HG03064 (cell line): ENCODE results near the gene ATXN3.
A peak's percentile ranks its signal among the peaks of the same experiment; 100 is the strongest.

ENCODE experiments used
- ATAC-seq: cut with Tn5 transposase; IDR thresholded peaks from one replicate; pipeline ENCODE4 v1.9.1; 2021; ENCODE audit warnings: low read depth; ENCODE audit not compliant: unreplicated experiment

The ATXN3 gene

GRCh38 chr14:92106143-92106926, at the start of gene ATXN3:
TSS of gene ATXN3 (minus strand) at chr14:92106582. CDS start at chr14:92106552, 30 bp downstream.
- ATAC-seq = peak; percentile 76

- ATAC-seq = no peak
Measured at GRCh38 chr14:92154283-92154942, 48.0 kb upstream of the ATXN3 start.

GRCh38 chr14:92153581-92153980, 47.2 kb upstream of the ATXN3 start:
- ATAC-seq = no peak

GRCh38 chr14:92144708-92145107, 38.3 kb upstream of the ATXN3 start:
- no peak for ATAC-seq

- no peak for ATAC-seq
Measured at GRCh38 chr14:92143962-92144361, 37.6 kb upstream of the ATXN3 start.

- no peak for ATAC-seq
Measured at GRCh38 chr14:92143309-92143708, 36.9 kb upstream of the ATXN3 start.

GRCh38 chr14:92135269-92135668, 28.9 kb upstream of the ATXN3 start:
- ATAC-seq = no peak

- no peak for ATAC-seq
Measured at GRCh38 chr14:92134456-92134855, 28.1 kb upstream of the ATXN3 start.

- no peak for ATAC-seq
Measured at GRCh38 chr14:92122761-92123160, 16.4 kb upstream of the ATXN3 start.

GRCh38 chr14:92122351-92122677, 15.9 kb upstream of the ATXN3 start:
- ATAC-seq = no peak

- ATAC-seq = peak; percentile 87
Measured at GRCh38 chr14:92121670-92122350, 15.4 kb upstream of the ATXN3 start, which contains the start of the genes CPSF2 and NDUFB1. TSS of gene CPSF2 (plus strand) at chr14:92121969. CDS start at chr14:92130985, 9,016 bp downstream. TSS of gene NDUFB1 (minus strand) at chr14:92121706. CDS start at chr14:92117637, 4,069 bp downstream.

GRCh38 chr14:92121207-92121669, 14.9 kb upstream of the ATXN3 start:
- no peak for ATAC-seq

GRCh38 chr14:92109490-92109889, 3.1 kb upstream of the ATXN3 start:
- no peak for ATAC-seq

GRCh38 chr14:92108345-92109254, 2.2 kb upstream of the ATXN3 start:
- no peak for ATAC-seq

GRCh38 chr14:92105893-92106142, 564 bp downstream of the ATXN3 start:
- peak; percentile 15 for ATAC-seq

- no peak for ATAC-seq
Measured at GRCh38 chr14:92105073-92105892, 1.1 kb downstream of the ATXN3 start.

- ATAC-seq = no peak
Measured at GRCh38 chr14:92103363-92103989, 2.9 kb downstream of the ATXN3 start.

- ATAC-seq = no peak
Measured at GRCh38 chr14:92099802-92100201, 6.6 kb downstream of the ATXN3 start.

- no peak for ATAC-seq
Measured at GRCh38 chr14:92093320-92093719, 13.1 kb downstream of the ATXN3 start.
